ENCODE measurements around the gene DNAJC8.

Gene DNAJC8

GRCh38 chr1:28213315-28213714 is 19.5 kb downstream of the DNAJC8 start:
- DNase-seq = no peak
- intact Hi-C loops (cut with DNase I) = no loop called here

- no peak for DNase-seq
- intact Hi-C loops (cut with DNase I) = loop anchor here (1.0 kb wide), 1 partner anchor 118 kb away; no protein-coding TSS in a partner anchor
Measured at GRCh38 chr1:28209700-28210099, 23.1 kb downstream of the DNAJC8 start.

- intact Hi-C loops (cut with DNase I) = loop anchor here (1.0 kb wide), 1 partner anchor 118 kb away; no protein-coding TSS in a partner anchor
- peak in 6 of 10 donors; percentile 58 to 94 (median 69) for DNase-seq
Measured at GRCh38 chr1:28208818-28209441, 23.9 kb downstream of the DNAJC8 start.

- intact Hi-C loops (cut with DNase I) = no loop called here
- no peak for DNase-seq
Measured at GRCh38 chr1:28205243-28205642, 27.6 kb downstream of the DNAJC8 start.

- no peak for DNase-seq
- intact Hi-C loops (cut with DNase I) = no loop called here
Measured at GRCh38 chr1:28200234-28200873, 32.5 kb downstream of the DNAJC8 start.

GRCh38 chr1:28199328-28200233 is 33.2 kb downstream of the DNAJC8 start:
- intact Hi-C loops (cut with DNase I) = no loop called here
- no peak for DNase-seq

- intact Hi-C loops (cut with DNase I) = no loop called here
- DNase-seq = peak in 1 of 10 donors; percentile 14
Measured at GRCh38 chr1:28197682-28198415, 35.0 kb downstream of the DNAJC8 start.

GRCh38 chr1:28196330-28196729 is 36.5 kb downstream of the DNAJC8 start:
- intact Hi-C loops (cut with DNase I) = no loop called here
- peak in 1 of 10 donors; percentile 46 for DNase-seq

- peak in 1 of 10 donors; percentile 16 for DNase-seq
- intact Hi-C loops (cut with DNase I) = no loop called here
Measured at GRCh38 chr1:28195780-28196179, 37.0 kb downstream of the DNAJC8 start.

GRCh38 chr1:28194326-28195035 is 38.3 kb downstream of the DNAJC8 start:
- no peak for DNase-seq
- intact Hi-C loops (cut with DNase I) = no loop called here

- intact Hi-C loops (cut with DNase I) = no loop called here
- DNase-seq = peak in 1 of 10 donors; percentile 35
Measured at GRCh38 chr1:28193701-28194161, 39.1 kb downstream of the DNAJC8 start.

- intact Hi-C loops (cut with DNase I) = no loop called here
- DNase-seq = peak in 1 of 10 donors; percentile 27
Measured at GRCh38 chr1:28190996-28191645, 41.7 kb downstream of the DNAJC8 start.

GRCh38 chr1:28190337-28190979 is 42.4 kb downstream of the DNAJC8 start:
- intact Hi-C loops (cut with DNase I) = no loop called here
- DNase-seq = no peak

- intact Hi-C loops (cut with DNase I) = no loop called here
- DNase-seq = no peak
Measured at GRCh38 chr1:28185071-28185470, 47.8 kb downstream of the DNAJC8 start.

GRCh38 chr1:28180306-28181305 is 52.2 kb downstream of the DNAJC8 start:
- DNase-seq = peak in 1 of 10 donors; percentile 29
- intact Hi-C loops (cut with DNase I) = no loop called here

- peak in 2 of 10 donors; percentile 61 to 72 for DNase-seq
- intact Hi-C loops (cut with DNase I) = no loop called here
Measured at GRCh38 chr1:28178690-28179485, 53.9 kb downstream of the DNAJC8 start.
